H1 (cell line): ENCODE measurements around the gene DCDC1.

ENCODE experiments used
- JUND ChIP-seq: IDR thresholded peaks from 2 replicates; pipeline ENCODE4 v1.6.1; 2011; ENCODE audit warnings: mild to moderate bottlenecking, improper control_type of control experiment, low read length
- POLR2A ChIP-seq, 2 experiments: IDR thresholded peaks; 1 replicate in 1 of 2; 2 replicates in 1 of 2; pipeline ENCODE4 v1.6.1; 2011; ENCODE audit warnings: low read depth in 2 of 2, low read length in 2 of 2, mild to moderate bottlenecking in 2 of 2; ENCODE audit errors: control extremely low read depth in 1 of 2
- SIN3A ChIP-seq, 2 experiments: IDR thresholded peaks in 1 of 2; conservative IDR thresholded peaks in 1 of 2; 2 replicates each; pipeline ENCODE4 v1.6.1; 2011 to 2012; ENCODE audit warnings: low read length in 2 of 2, improper control_type of control experiment in 1 of 2, low read depth in 1 of 2, mild to moderate bottlenecking in 1 of 2
- SP1 ChIP-seq: IDR thresholded peaks from 2 replicates; pipeline ENCODE4 v1.6.1; 2011; ENCODE audit warnings: low read depth, low read length
- TAF1 ChIP-seq: IDR thresholded peaks from 2 replicates; pipeline ENCODE4 v1.6.1; 2011; ENCODE audit warnings: mild to moderate bottlenecking, low read depth, low read length
- TEAD4 ChIP-seq: IDR thresholded peaks from 2 replicates; pipeline ENCODE4 v1.6.1; 2012; ENCODE audit warnings: low read depth, low read length, inconsistent platforms, mixed read lengths
- ZNF274 ChIP-seq: IDR thresholded peaks from 2 replicates; pipeline ENCODE4 v1.7.0; 2012; ENCODE audit warnings: low read length, borderline replicate concordance; ENCODE audit errors: extremely low read depth
- TF ChIP-seq, protein P1 (sequence below), 3 experiments: IDR thresholded peaks; 1 replicate in 2 of 3; 2 replicates in 1 of 3; pipeline versions ENCODE4 v1.5.1 to v1.6.1; 2011; ENCODE audit warnings: low read length in 3 of 3, mild to moderate bottlenecking in 3 of 3, inconsistent platforms in 2 of 3, low read depth in 1 of 3, moderate library complexity in 1 of 3; ENCODE audit not compliant: insufficient read depth in 1 of 3; ENCODE audit errors: control extremely low read depth in 1 of 3

DNA sequence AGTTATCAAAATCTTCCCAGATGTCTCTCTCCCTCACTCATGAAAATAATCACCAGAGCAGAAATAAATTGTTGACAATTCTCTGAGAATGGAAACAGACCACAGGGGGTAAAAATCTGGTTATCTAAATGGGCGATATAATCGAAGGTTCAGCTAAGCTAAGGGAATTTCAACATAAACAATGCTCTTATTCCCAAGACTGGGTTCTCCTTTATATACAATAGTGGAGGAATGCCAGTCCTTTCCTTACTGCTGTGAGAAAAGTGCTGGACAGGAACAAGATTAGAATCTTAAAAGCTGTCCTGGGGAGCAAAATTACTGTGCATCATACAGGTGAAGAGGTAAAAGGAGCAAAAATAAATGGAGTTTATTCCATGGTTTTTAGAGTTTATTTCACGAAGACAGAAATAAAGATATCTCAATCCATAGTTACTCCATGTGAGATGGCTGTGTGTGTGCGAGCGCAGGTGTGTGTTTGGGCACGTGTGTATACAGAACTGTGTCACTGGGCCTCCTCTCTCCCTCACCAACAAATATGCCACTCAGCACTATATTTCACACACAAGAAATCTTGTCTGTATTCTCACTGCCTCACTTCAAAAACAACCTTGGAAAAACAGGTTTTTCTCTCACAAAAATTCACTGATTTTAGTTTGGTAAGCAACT lies 385.6 kb downstream of the DCDC1 start:
- no peak for TF ChIP-seq SP1
- no peak for TF ChIP-seq TEAD4
- TF ChIP-seq, protein P1, sequence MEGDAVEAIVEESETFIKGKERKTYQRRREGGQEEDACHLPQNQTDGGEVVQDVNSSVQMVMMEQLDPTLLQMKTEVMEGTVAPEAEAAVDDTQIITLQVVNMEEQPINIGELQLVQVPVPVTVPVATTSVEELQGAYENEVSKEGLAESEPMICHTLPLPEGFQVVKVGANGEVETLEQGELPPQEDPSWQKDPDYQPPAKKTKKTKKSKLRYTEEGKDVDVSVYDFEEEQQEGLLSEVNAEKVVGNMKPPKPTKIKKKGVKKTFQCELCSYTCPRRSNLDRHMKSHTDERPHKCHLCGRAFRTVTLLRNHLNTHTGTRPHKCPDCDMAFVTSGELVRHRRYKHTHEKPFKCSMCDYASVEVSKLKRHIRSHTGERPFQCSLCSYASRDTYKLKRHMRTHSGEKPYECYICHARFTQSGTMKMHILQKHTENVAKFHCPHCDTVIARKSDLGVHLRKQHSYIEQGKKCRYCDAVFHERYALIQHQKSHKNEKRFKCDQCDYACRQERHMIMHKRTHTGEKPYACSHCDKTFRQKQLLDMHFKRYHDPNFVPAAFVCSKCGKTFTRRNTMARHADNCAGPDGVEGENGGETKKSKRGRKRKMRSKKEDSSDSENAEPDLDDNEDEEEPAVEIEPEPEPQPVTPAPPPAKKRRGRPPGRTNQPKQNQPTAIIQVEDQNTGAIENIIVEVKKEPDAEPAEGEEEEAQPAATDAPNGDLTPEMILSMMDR (IDR thresholded peaks at IDR 0.05; ENCODE audit: control extremely low read depth in 1 of 3, insufficient read depth in 1 of 3, low read depth in 1 of 3, low read length in 3 of 3), result no peak
- TF ChIP-seq SIN3A (conservative IDR thresholded peaks at IDR 0.05 in 1 of 2, IDR thresholded peaks at IDR 0.05 in 1 of 2; ENCODE audit: low read depth in 1 of 2, low read length in 2 of 2), result no peak
- no peak for TF ChIP-seq POLR2A (IDR thresholded peaks at IDR 0.05; ENCODE audit: control extremely low read depth in 1 of 2, low read depth in 2 of 2, low read length in 2 of 2)
- no peak for TF ChIP-seq JUND
- TF ChIP-seq ZNF274, result no peak
- no peak for TF ChIP-seq TAF1
